ENCODE data around the gene FFAR2. TPM values are rescaled to one million over a fixed set of nuclear protein-coding genes. Genes with fewer than 3 reads are reported as not detected.

FFAR2 gene
- total and polyA plus RNA-seq, 9 of the 15 experiments (the other 6 are each of a cell fraction or from before 2014, with no cell fraction given), result not detected

GRCh38 chr19:35493971-35494370, 45.9 kb downstream of the FFAR2 start:
- DNase-seq (ENCODE audit: extremely low read depth in 1 of 4, low spot score in 3 of 4), result no peak
- CTCF ChIA-PET (ENCODE audit: low intra/inter-chr PET ratio), result interaction anchor here (2.3 kb wide), 1 partner anchor 141 kb away, joined by 17 read pairs; no protein-coding TSS in a partner anchor

GRCh38 chr19:35495107-35496064, 47.3 kb downstream of the FFAR2 start:
- in situ Hi-C loops (cut with MboI), result no loop called here
- TF ChIP-seq OTX1 (CRISPR knock-in tag; IDR thresholded peaks at IDR 0.05), result no peak
- TF ChIP-seq, protein P1, sequence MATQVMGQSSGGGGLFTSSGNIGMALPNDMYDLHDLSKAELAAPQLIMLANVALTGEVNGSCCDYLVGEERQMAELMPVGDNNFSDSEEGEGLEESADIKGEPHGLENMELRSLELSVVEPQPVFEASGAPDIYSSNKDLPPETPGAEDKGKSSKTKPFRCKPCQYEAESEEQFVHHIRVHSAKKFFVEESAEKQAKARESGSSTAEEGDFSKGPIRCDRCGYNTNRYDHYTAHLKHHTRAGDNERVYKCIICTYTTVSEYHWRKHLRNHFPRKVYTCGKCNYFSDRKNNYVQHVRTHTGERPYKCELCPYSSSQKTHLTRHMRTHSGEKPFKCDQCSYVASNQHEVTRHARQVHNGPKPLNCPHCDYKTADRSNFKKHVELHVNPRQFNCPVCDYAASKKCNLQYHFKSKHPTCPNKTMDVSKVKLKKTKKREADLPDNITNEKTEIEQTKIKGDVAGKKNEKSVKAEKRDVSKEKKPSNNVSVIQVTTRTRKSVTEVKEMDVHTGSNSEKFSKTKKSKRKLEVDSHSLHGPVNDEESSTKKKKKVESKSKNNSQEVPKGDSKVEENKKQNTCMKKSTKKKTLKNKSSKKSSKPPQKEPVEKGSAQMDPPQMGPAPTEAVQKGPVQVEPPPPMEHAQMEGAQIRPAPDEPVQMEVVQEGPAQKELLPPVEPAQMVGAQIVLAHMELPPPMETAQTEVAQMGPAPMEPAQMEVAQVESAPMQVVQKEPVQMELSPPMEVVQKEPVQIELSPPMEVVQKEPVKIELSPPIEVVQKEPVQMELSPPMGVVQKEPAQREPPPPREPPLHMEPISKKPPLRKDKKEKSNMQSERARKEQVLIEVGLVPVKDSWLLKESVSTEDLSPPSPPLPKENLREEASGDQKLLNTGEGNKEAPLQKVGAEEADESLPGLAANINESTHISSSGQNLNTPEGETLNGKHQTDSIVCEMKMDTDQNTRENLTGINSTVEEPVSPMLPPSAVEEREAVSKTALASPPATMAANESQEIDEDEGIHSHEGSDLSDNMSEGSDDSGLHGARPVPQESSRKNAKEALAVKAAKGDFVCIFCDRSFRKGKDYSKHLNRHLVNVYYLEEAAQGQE (IDR thresholded peaks at IDR 0.05; ENCODE audit: borderline replicate concordance), result peak; percentile 85
- TF ChIP-seq, protein P1 (CRISPR knock-in tag; IDR thresholded peaks at IDR 0.05; ENCODE audit: low read depth), result no peak

More at GRCh38 chr19:35493971-35494370, 45.9 kb downstream of the FFAR2 start:
- Histone ChIP-seq H3K4me2 (ENCODE audit: insufficient read depth, low read length) (no peak overlapping the region), H3K79me2 (ENCODE audit: control insufficient read depth, insufficient read depth, low read length) (no peaks in the 10 kb centered on the region), H3K4me1 (replicated peaks in 1 of 2; ENCODE audit: control insufficient read depth in 2 of 2, insufficient read depth in 2 of 2, low read length in 2 of 2) (peaks cover 5 to 15% of the 10 kb centered on the region in 2 experiments; a peak in 4 of 5 replicates), H4K20me1 (replicated peaks; ENCODE audit: control insufficient read depth, insufficient read depth, low read length) (peaks cover 3% of the 10 kb centered on the region; the same call in 1 of the 2 replicates), H2AFZ (ENCODE audit: low read depth, low read length) (no peak overlapping the region), H3K9me3 (replicated peaks; ENCODE audit: control insufficient read depth, insufficient read depth, low read depth, low read length) (no peaks in the 10 kb centered on the region), H3K9me1 (ENCODE audit: control insufficient read depth, insufficient read depth, low read length) (no peaks in the 10 kb centered on the region), H3K36me3 (ENCODE audit: control insufficient read depth, insufficient read depth, low read length) (no peaks in the 10 kb centered on the region), H3K27me3 (ENCODE audit: control insufficient read depth in 2 of 2, insufficient read depth in 2 of 2, low read length in 2 of 2) (peaks cover 34 to 80% of the 10 kb centered on the region in 2 experiments), H3K9ac (ENCODE audit: insufficient read depth in 1 of 2, low read depth in 2 of 2, low read length in 2 of 2) (no peak overlapping the region), H3K27ac (ENCODE audit: extremely low read depth, low read depth, low read length) (no peak overlapping the region), H3K4me3 (no peak overlapping the region)
- TF ChIP-seq HSF4 (CRISPR knock-in tag; IDR thresholded peaks at IDR 0.05; ENCODE audit: borderline replicate concordance) (no peak), KLF1 (tag; IDR thresholded peaks at IDR 0.05) (no peak), ZNF316 (IDR thresholded peaks at IDR 0.05) (no peak), ERF (CRISPR knock-in tag; IDR thresholded peaks at IDR 0.05) (no peak), CTBP1 (IDR thresholded peaks at IDR 0.05; ENCODE audit: borderline replicate concordance) (no peak)
- in situ Hi-C loops (cut with MboI) (no loop called here), intact Hi-C loops (cut with micrococcal nuclease) (no loop called here)
- 15% methylated on average over 9 of the region's 9 CpGs for WGBS (ENCODE audit: insufficient coverage, low coverage, missing lambda C conversion rate)
- ATAC-seq, result no peak
- BruUV-seq (replicated peaks), result no TSS peak
- POLR2A ChIA-PET, result no interaction called here
- FAIRE-seq, result no peak

More at GRCh38 chr19:35495107-35496064, 47.3 kb downstream of the FFAR2 start:
- intact Hi-C loops (cut with micrococcal nuclease), result loop anchor here (1.0 kb wide), 1 partner anchor 143 kb away; no protein-coding TSS in a partner anchor
- peaks cover 32 to 78% of the 10 kb centered on the region in 2 experiments for H3K27me3 ChIP-seq (ENCODE audit: control insufficient read depth in 2 of 2, insufficient read depth in 2 of 2, low read length in 2 of 2)
- no peaks in the 10 kb centered on the region for H3K79me2 ChIP-seq (ENCODE audit: control insufficient read depth, insufficient read depth, low read length)
- ATAC-seq (peak; percentile 97), DNase-seq (ENCODE audit: extremely low read depth in 1 of 4, low spot score in 3 of 4) (peak; percentile 78 to 94 (median 89)), FAIRE-seq (peak; percentile 95)
- no peaks in the 10 kb centered on the region for H3K9me1 ChIP-seq (ENCODE audit: control insufficient read depth, insufficient read depth, low read length)
- no peak overlapping the region for H3K4me3 ChIP-seq
- peaks cover 9 to 20% of the 10 kb centered on the region in 2 experiments; a peak in 4 of 5 replicates for H3K4me1 ChIP-seq (replicated peaks in 1 of 2; ENCODE audit: control insufficient read depth in 2 of 2, insufficient read depth in 2 of 2, low read length in 2 of 2)
- peak overlapping the region in 1 of 2 experiments; percentile 13; a peak in 1 of 4 replicates for H3K9ac ChIP-seq (ENCODE audit: insufficient read depth in 1 of 2, low read depth in 2 of 2, low read length in 2 of 2)
- no peaks in the 10 kb centered on the region for H3K9me3 ChIP-seq (replicated peaks; ENCODE audit: control insufficient read depth, insufficient read depth, low read depth, low read length)
- WGBS (ENCODE audit: insufficient coverage, low coverage, missing lambda C conversion rate), result 4% methylated on average over 30 of the region's 30 CpGs
- H3K27ac ChIP-seq (ENCODE audit: extremely low read depth, low read depth, low read length), result no peak overlapping the region
- H3K36me3 ChIP-seq (ENCODE audit: control insufficient read depth, insufficient read depth, low read length), result no peaks in the 10 kb centered on the region
- peak overlapping the region; percentile 59 for H2AFZ ChIP-seq (ENCODE audit: low read depth, low read length)
- CTCF ChIA-PET (ENCODE audit: low intra/inter-chr PET ratio), result interaction anchor here (0.7 to 2.3 kb wide), 5 partner anchors 69 to 330 kb away, joined by 3 to 17 read pairs (median 3); partner anchors contain the start of gene USF2
- peak overlapping the region; percentile 43 for H3K4me2 ChIP-seq (ENCODE audit: insufficient read depth, low read length)
- peaks cover 6% of the 10 kb centered on the region; the same call in 1 of the 2 replicates for H4K20me1 ChIP-seq (replicated peaks; ENCODE audit: control insufficient read depth, insufficient read depth, low read length)
- POLR2A ChIA-PET, result interaction anchor here (0.6 to 1.1 kb wide), 10 partner anchors 9 to 244 kb away, joined by 3 to 5 read pairs (median 3); no protein-coding TSS in a partner anchor
- no TSS peak for BruUV-seq (replicated peaks)
